Heart right ventricle (tissue), 16 donors: ENCODE data around the gene COMMD1. TPM values are rescaled to one million over a fixed set of nuclear protein-coding genes. Genes with fewer than 3 reads are reported as not detected.
A peak's percentile ranks its signal among the peaks of the same experiment; 100 is the strongest.
"Not testable (repeated sequence)": the region's sequence is repeated elsewhere in the genome, so short reads cannot be mapped to it uniquely, and the experiment has no call there.

ENCODE experiments used
- ATAC-seq, 8 donors: fragments of 200-7000 bp; cut with Tn5 transposase; one replicate each; pipeline ENCODE4 v1.9.1; 2020; ENCODE audit warnings: mild to moderate bottlenecking in 8 of 8, moderate library complexity in 8 of 8, moderate number of reproducible peaks in 1 of 8
- DNase-seq, 2 donors: peaks; one replicate each; pipeline ENCODE4 v3.0.0-alpha.2; 2020
- H3K27ac ChIP-seq, 10 donors: fragments of 200-600 bp; sonication (generic) in 2 of 10; one replicate each; pipeline versions ENCODE4 v1.5.0 to v1.8.0; 2020 to 2022; ENCODE audit warnings: mild to moderate bottlenecking in 3 of 10
- H3K27me3 ChIP-seq, 7 donors: fragments of 200-600 bp; one replicate each; pipeline ENCODE4 v1.8.0; 2021 to 2022; ENCODE audit warnings: mild to moderate bottlenecking in 2 of 7
- H3K36me3 ChIP-seq, 9 donors: fragments of 200-600 bp; sonication (generic) in 1 of 9; one replicate each; pipeline versions ENCODE4 v1.5.0 to v1.8.0; 2020 to 2022; ENCODE audit warnings: mild to moderate bottlenecking in 2 of 9
- H3K4me1 ChIP-seq, 9 donors: fragments of 200-600 bp; sonication (generic) in 1 of 9; one replicate each; pipeline versions ENCODE4 v1.5.0 to v1.8.0; 2020 to 2022; ENCODE audit warnings: mild to moderate bottlenecking in 4 of 9
- H3K4me3 ChIP-seq, 10 donors: fragments of 200-600 bp; sonication (generic) in 2 of 10; one replicate each; pipeline versions ENCODE4 v1.5.0 to v1.8.0; 2020 to 2022; ENCODE audit warnings: mild to moderate bottlenecking in 7 of 10, moderate library complexity in 2 of 10
- H3K9me3 ChIP-seq, 11 donors: fragments of 200-600 bp in 10 of 11; sonication (generic) in 2 of 11; one replicate each; pipeline versions ENCODE4 v1.5.0 to v1.8.0; 2013 to 2022; ENCODE audit warnings: mild to moderate bottlenecking in 2 of 11, control low read depth in 1 of 11, moderate library complexity in 1 of 11
- CTCF ChIP-seq, 9 donors: fragments of 200-600 bp; sonication (generic) in 2 of 9; IDR thresholded peaks; one replicate each; pipeline versions ENCODE4 v1.5.0 to v1.8.0; 2021 to 2022; ENCODE audit warnings: antibody characterized with exemption in 9 of 9, mild to moderate bottlenecking in 5 of 9, moderate library complexity in 1 of 9
- WGBS, 2 donors: extraction: QIAGEN DNeasy Blood & Tissue Kit; methylation state at CpG; one replicate each; pipeline ENCODE4 v1.1.7; 2013; ENCODE audit warnings: inconsistent platforms in 1 of 2; 5-methylcytosine and 5-hydroxymethylcytosine counted together
- intact Hi-C, 10 donors: fragments of 100-400 bp; cut with DNase I; formaldehyde crosslinking; loops; one replicate each; pipeline versions ENCODE4 v1.11.1 to v1.14.2; 2022
- long read RNA-seq, 3 donors: library from polyadenylated mRNA; unstranded; transcript quantifications; one replicate each; pipeline ENCODE4 v2.0.0, GENCODE V29; 2020 to 2021
- polyA plus RNA-seq, 2 donors: library from polyadenylated mRNA; stranded (reverse); fragments of 200-250 nt; gene quantifications; one replicate each; pipeline ENCODE4 v1.2.3, GENCODE V29; 2013
- total RNA-seq, 10 donors: library from RNA; stranded (reverse); fragmentation: NEBNext Ultra II Directional in 3 of 10; extraction: Animal tissue kit (Norgen Biotek cat#: 25700) in 3 of 10; gene quantifications; one replicate each; pipeline versions ENCODE4 v1.2.1 to v1.2.4, GENCODE V29; 2021 to 2023
- donor health status: Arrhythmogenic right ventricular cardiomyopathy.
- donor health status: ischemic (EF 13 %, LVEDD 7.1; RV severe dilation, severe dysfunction).
- donor health status: healthy with polysubstance abuse.
- donor health status: DM: no; HTN: yes; CAD: no.
- donor health status: DM: no; HTN: no; CAD: no.
- donor health status: ischemic (EF 25% LVEDD 6.9; RV normal size, moderate dysfunction).
- donor health status: ischemic (EF 25% LVEDD 5.7; RV mildly dilated, moderate dysfunction).
- donor health status: healthy.
- donor health status: DM: yes; HTN: yes; CAD: no.
- donor health status: Ischemic cardiomyopathy.
- donor health status: ischemic (EF 35%, LVEDD 5.7; RV mildly dilated, moderate dysfunction).
- donor health status: nonischemic (EF 11% LVEDD 7.7; RV severe dilation, severe dysfunction).
- donor health status: DM: yes; HTN: yes; CAD: no.
- donor health status: PGD.
- donor health status: ischemic (EF 29% LVEDD 5.4; RV normal size, mild dysfunction).
- donor health status: nonischemic (EF 23%, LVEDD 6.1; RV moderate dilation, normal function).

Gene COMMD1
- total RNA-seq (10 to 100 TPM; 51.1 to 90.2 (median 58.9) TPM), polyA plus RNA-seq (10 to 100 TPM; 72.4 to 82.1 TPM)
- long read RNA-seq, donor 1, transcript COMMD1-201 (3 exons, 911 nt): major isoform, 12 of 19 reads
- long read RNA-seq, donor 1, partial matches to known transcripts: 2 of 19 reads
- long read RNA-seq, donor 1, other reads (novel, unspliced or antisense): 4 of 19 reads
- long read RNA-seq, donor 2, transcript COMMD1-201 (3 exons, 911 nt): major isoform, 26 of 29 reads
- long read RNA-seq, donor 2, partial matches to known transcripts: 0 of 29 reads
- long read RNA-seq, donor 2, other reads (novel, unspliced or antisense): 3 of 29 reads
- long read RNA-seq, donor 3, partial matches to known transcripts: 0 of 4 reads
- long read RNA-seq, donor 3, other reads (novel, unspliced or antisense): 0 of 4 reads

GRCh38 chr2:61905372-61906185, at the start of gene COMMD1:
COMMD1 (plus strand) TSS chr2:61905674; CDS start chr2:61905679, 5 bp downstream.
- TF ChIP-seq CTCF (IDR thresholded peaks at IDR 0.05): no peak
- no peaks in the 10 kb centered on the region for H3K9me3 ChIP-seq
- 1% methylated on average over 33 of the region's 33 CpGs for WGBS, 2 donors
- DNase-seq: peak; percentile 84
- H3K27ac ChIP-seq: peak within 1 kb of the TSS in 9 of 10 donors; percentile 35 to 87 (median 77)
- peak; percentile 96 to 99 (median 98) for ATAC-seq
- H3K27me3 ChIP-seq: no peaks in the 10 kb centered on the region
- H3K36me3 ChIP-seq: peaks cover 0 to 14% (median 0%) of the 10 kb centered on the region in 9 donors
- H3K4me1 ChIP-seq: peaks cover 0 to 25% (median 16%) of the 10 kb centered on the region in 9 donors
- peak within 1 kb of the TSS; percentile 32 to 87 (median 76) for H3K4me3 ChIP-seq
- intact Hi-C loops: no loop called here

GRCh38 chr2:61857224-61857623, 48.2 kb upstream of the COMMD1 start:
- Histone ChIP-seq H3K27ac (no peak overlapping the region), H3K4me3 (no peak overlapping the region), H3K36me3 (no peaks in the 10 kb centered on the region), H3K9me3 (peaks cover 0 to 8% (median 0%) of the 10 kb centered on the region in 11 donors), H3K27me3 (no peaks in the 10 kb centered on the region), H3K4me1 (peaks cover 5 to 16% (median 11%) of the 10 kb centered on the region in 9 donors)
- WGBS, 2 donors: 79 to 85% methylated on average over 3 of the region's 3 CpGs
- intact Hi-C loops: loop anchor here in 1 of 10 donors (10.0 kb wide), 1 partner anchor 322 kb away; the partner anchor contains the start of gene XPO1
- ATAC-seq (no peak), DNase-seq (no peak)
- no peak for TF ChIP-seq CTCF (IDR thresholded peaks at IDR 0.05)

GRCh38 chr2:61862085-61862484, 43.4 kb upstream of the COMMD1 start:
- H3K27ac ChIP-seq: no peak overlapping the region
- intact Hi-C loops: loop anchor here in 1 of 10 donors (10.0 kb wide), 1 partner anchor 377 kb away; no protein-coding TSS in a partner anchor
- peaks cover 0 to 37% (median 15%) of the 10 kb centered on the region in 9 donors for H3K36me3 ChIP-seq
- H3K4me3 ChIP-seq: no peak overlapping the region
- DNase-seq (no peak), ATAC-seq (no peak)
- peaks cover 0 to 15% (median 0%) of the 10 kb centered on the region in 11 donors for H3K9me3 ChIP-seq
- 96 to 97% methylated on average over 5 of the region's 5 CpGs for WGBS, 2 donors
- H3K4me1 ChIP-seq: no peaks in the 10 kb centered on the region
- no peak for TF ChIP-seq CTCF (IDR thresholded peaks at IDR 0.05)
- H3K27me3 ChIP-seq: no peaks in the 10 kb centered on the region

GRCh38 chr2:61866482-61867089, 38.9 kb upstream of the COMMD1 start:
- intact Hi-C loops: loop anchor here in 1 of 10 donors (10.0 kb wide), 1 partner anchor 382 kb away; no protein-coding TSS in a partner anchor
- H3K4me3 ChIP-seq, H3K27me3 ChIP-seq, H3K4me1 ChIP-seq, H3K27ac ChIP-seq, DNase-seq: not testable (repeated sequence)
- Histone ChIP-seq H3K9me3 (peaks cover 0 to 13% (median 0%) of the 10 kb centered on the region in 11 donors), H3K36me3 (peaks cover 0 to 82% (median 49%) of the 10 kb centered on the region in 9 donors)
- ATAC-seq: peak in 1 of 8 donors; percentile 30
- 96 to 98% methylated on average over 14 of the region's 14 CpGs for WGBS, 2 donors
